HCT116 (cell line): ENCODE results near the gene MPHOSPH8. TPM values are rescaled to one million over a fixed set of nuclear protein-coding genes. Genes with fewer than 3 reads are reported as not detected.
A peak's percentile ranks its signal among the peaks of the same experiment; 100 is the strongest.

Experiments
- ATAC-seq: fragments of 200-7000 bp; cut with Tn5 transposase; 2 replicates; pipeline ENCODE4 v1.9.1; 2020; ENCODE audit warnings: mild to moderate bottlenecking, moderate library complexity
- BruUV-seq: library from RNA; stranded (reverse); fragments of 400-500 nt; replicated peaks from 2 replicates; lab custom pipeline; 2021; lab: Mats Ljungman, UMichigan
- CTCF ChIA-PET: fragments of 300-600 bp; sonication (Branson Sonifier 250); formaldehyde crosslinking; loops from one replicate; lab custom pipeline; 2021; ENCODE audit warnings: antibody characterized with exemption; lab: Charles Lee
- POLR2A ChIA-PET: fragments of 300-600, 350-600 bp; sonication (Branson Sonifier 250); formaldehyde crosslinking; loops from one replicate; lab custom pipeline; 2021; ENCODE audit warnings: antibody characterized with exemption; lab: Charles Lee
- RAD21 ChIA-PET, 2 experiments: fragments of 300-600 bp; sonication (Branson Sonifier 250); formaldehyde crosslinking; loops; one replicate each; lab custom pipeline; 2023; ENCODE audit warnings: low total read pairs in 2 of 2; ENCODE audit not compliant: uncharacterized antibody in 2 of 2, unreplicated experiment in 2 of 2, low non-redundant PET in 1 of 2; lab: Charles Lee
- DNase-seq: peaks from one replicate; pipeline ENCODE4 v3.0.0-alpha.2; 2010; ENCODE audit warnings: low read depth, low spot score
- H2AFZ ChIP-seq: fragments of 200-600 bp; shearing (Covaris generic), sonication (generic); 2 replicates; pipeline ENCODE4 v1.6.1; 2017; ENCODE audit warnings: low read depth, mixed run types, mixed read lengths, antibody characterized with exemption, low read length; ENCODE audit not compliant: poor library complexity, severe bottlenecking
- H3K27ac ChIP-seq: 2 replicates; pipeline ENCODE4 v1.5.1; 2012; ENCODE audit warnings: low read depth, low read length
- H3K27me3 ChIP-seq: fragments of 200-600 bp; sonication (generic); 2 replicates; pipeline ENCODE4 v1.6.1; 2016; ENCODE audit warnings: mixed run types, low read length, mixed read lengths; ENCODE audit not compliant: insufficient read depth
- H3K36me3 ChIP-seq, 2 experiments: fragments of 200-500 bp in 1 of 2; fragments of 200-600 bp in 1 of 2; sonication (Bioruptor generic) in 1 of 2; sonication (generic) in 1 of 2; 2 replicates each; pipeline versions ENCODE4 v1.5.1 to v1.6.1; 2014 to 2016; ENCODE audit warnings: low read length in 2 of 2, inconsistent platforms in 1 of 2, mixed read lengths in 1 of 2, mixed run types in 1 of 2; ENCODE audit not compliant: insufficient read depth in 2 of 2, control insufficient read depth in 1 of 2
- H3K4me1 ChIP-seq, 2 experiments: fragments of 200-600 bp in 1 of 2; sonication (generic) in 1 of 2; 2 replicates each; pipeline versions ENCODE4 v1.5.1 to v1.6.1; 2012 to 2017; ENCODE audit warnings: low read length in 2 of 2, inconsistent platforms in 1 of 2, mild to moderate bottlenecking in 1 of 2, mixed read lengths in 1 of 2, mixed run types in 1 of 2, moderate library complexity in 1 of 2; ENCODE audit not compliant: insufficient read depth in 2 of 2, control insufficient read depth in 1 of 2
- H3K4me2 ChIP-seq: fragments of 200-600 bp; sonication (generic); 2 replicates; pipeline ENCODE4 v1.6.1; 2017; ENCODE audit warnings: mixed run types, low read length, mixed read lengths
- H3K4me3 ChIP-seq, 2 experiments: fragments of 200-600 bp in 1 of 2; sonication (generic) in 1 of 2; replicated peaks in 1 of 2; 2 replicates each; pipeline ENCODE4 v1.5.1; 2011 to 2016; ENCODE audit warnings: low read length in 2 of 2, control low read depth in 1 of 2, low read depth in 1 of 2, mild to moderate bottlenecking in 1 of 2, mixed read lengths in 1 of 2, mixed run types in 1 of 2
- H3K79me2 ChIP-seq: fragments of 200-600 bp; sonication (generic); 2 replicates; pipeline ENCODE4 v1.6.1; 2017; ENCODE audit warnings: mild to moderate bottlenecking, mixed run types, low read length, moderate library complexity, mixed read lengths; ENCODE audit not compliant: insufficient read depth
- H3K9ac ChIP-seq: fragments of 200-600 bp; sonication (generic); 2 replicates; pipeline ENCODE4 v1.6.1; 2016; ENCODE audit warnings: low read length, mixed read lengths
- H3K9me2 ChIP-seq: fragments of 200-600 bp; sonication (generic), shearing (Covaris generic); 2 replicates; pipeline ENCODE4 v1.6.1; 2017; ENCODE audit warnings: mixed run types, mild to moderate bottlenecking, moderate library complexity; ENCODE audit not compliant: insufficient read depth
- H3K9me3 ChIP-seq, 2 experiments: fragments of 200-500 bp in 1 of 2; fragments of 200-600 bp in 1 of 2; sonication (Bioruptor generic) in 1 of 2; sonication (generic) in 1 of 2; 2 replicates each; pipeline ENCODE4 v1.6.1; 2014 to 2017; ENCODE audit warnings: low read length in 2 of 2, mixed read lengths in 2 of 2, inconsistent platforms in 1 of 2, low read depth in 1 of 2, mild to moderate bottlenecking in 1 of 2, mixed run types in 1 of 2, moderate library complexity in 1 of 2; ENCODE audit not compliant: control insufficient read depth in 1 of 2, insufficient read depth in 1 of 2
- H4K20me1 ChIP-seq: fragments of 200-600 bp; sonication (generic), shearing (Covaris generic); 2 replicates; pipeline ENCODE4 v1.6.1; 2017; ENCODE audit warnings: mixed run types, mild to moderate bottlenecking, moderate library complexity; ENCODE audit not compliant: insufficient read depth
- ELF1 ChIP-seq: IDR thresholded peaks from 2 replicates; pipeline ENCODE4 v1.6.1; 2012; ENCODE audit warnings: low read depth, borderline replicate concordance
- ZBTB33 ChIP-seq: IDR thresholded peaks from 2 replicates; pipeline ENCODE4 v1.6.1; 2011; ENCODE audit warnings: mild to moderate bottlenecking, low read length, moderate library complexity; ENCODE audit not compliant: insufficient replicate concordance; ENCODE audit errors: extremely low read depth
- ZNF274 ChIP-seq: fragments of 200-500 bp; sonication (Bioruptor generic); IDR thresholded peaks from 2 replicates; pipeline ENCODE4 v1.6.1; 2014; ENCODE audit warnings: mild to moderate bottlenecking, low read depth, low read length, inconsistent platforms
- intact Hi-C: fragments of 100-400 bp; cut with micrococcal nuclease; formaldehyde crosslinking; loops from 2 replicates; pipeline ENCODE4 v1.10.0; 2022
- total RNA-seq: library from RNA; stranded (reverse); gene quantifications from one replicate; pipeline ENCODE4 v1.2.1, GENCODE V29; 2021; ENCODE audit not compliant: unreplicated experiment
- TF ChIP-seq, protein P1 (sequence below), 3 experiments: fragments of 200-600 bp in 1 of 3; sonication (generic) in 1 of 3; IDR thresholded peaks in 2 of 3; conservative IDR thresholded peaks in 1 of 3; 2 replicates each; pipeline ENCODE4 v1.5.1; 2012 to 2017; ENCODE audit warnings: low read depth in 2 of 3, low read length in 2 of 3, antibody characterized with exemption in 1 of 3, borderline replicate concordance in 1 of 3, control low read depth in 1 of 3, mild to moderate bottlenecking in 1 of 3, mixed read lengths in 1 of 3, mixed run types in 1 of 3, moderate library complexity in 1 of 3; ENCODE audit not compliant: insufficient read depth in 1 of 3
- TF ChIP-seq, protein P2 (sequence below): IDR thresholded peaks from 2 replicates; pipeline ENCODE4 v1.6.1; 2012; ENCODE audit warnings: low read depth
- TF ChIP-seq, protein P3 (sequence below): IDR thresholded peaks from 2 replicates; pipeline ENCODE4 v1.6.1; 2012

The MPHOSPH8 gene
- total RNA-seq, 1 experiment from 2014 or later = 21.5 TPM

- TF ChIP-seq ELF1 = no peak
- no peak for TF ChIP-seq ZNF274
- TF ChIP-seq, protein P1, sequence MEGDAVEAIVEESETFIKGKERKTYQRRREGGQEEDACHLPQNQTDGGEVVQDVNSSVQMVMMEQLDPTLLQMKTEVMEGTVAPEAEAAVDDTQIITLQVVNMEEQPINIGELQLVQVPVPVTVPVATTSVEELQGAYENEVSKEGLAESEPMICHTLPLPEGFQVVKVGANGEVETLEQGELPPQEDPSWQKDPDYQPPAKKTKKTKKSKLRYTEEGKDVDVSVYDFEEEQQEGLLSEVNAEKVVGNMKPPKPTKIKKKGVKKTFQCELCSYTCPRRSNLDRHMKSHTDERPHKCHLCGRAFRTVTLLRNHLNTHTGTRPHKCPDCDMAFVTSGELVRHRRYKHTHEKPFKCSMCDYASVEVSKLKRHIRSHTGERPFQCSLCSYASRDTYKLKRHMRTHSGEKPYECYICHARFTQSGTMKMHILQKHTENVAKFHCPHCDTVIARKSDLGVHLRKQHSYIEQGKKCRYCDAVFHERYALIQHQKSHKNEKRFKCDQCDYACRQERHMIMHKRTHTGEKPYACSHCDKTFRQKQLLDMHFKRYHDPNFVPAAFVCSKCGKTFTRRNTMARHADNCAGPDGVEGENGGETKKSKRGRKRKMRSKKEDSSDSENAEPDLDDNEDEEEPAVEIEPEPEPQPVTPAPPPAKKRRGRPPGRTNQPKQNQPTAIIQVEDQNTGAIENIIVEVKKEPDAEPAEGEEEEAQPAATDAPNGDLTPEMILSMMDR (IDR thresholded peaks at IDR 0.05 in 2 of 3, conservative IDR thresholded peaks at IDR 0.05 in 1 of 3; ENCODE audit: borderline replicate concordance in 1 of 3, insufficient read depth in 1 of 3, low read depth in 2 of 3, low read length in 2 of 3) = no peak
- intact Hi-C loops = no loop called here
- H3K36me3 ChIP-seq = peaks cover 26 to 27% of the 10 kb centered on the region in 2 experiments
- H3K27me3 ChIP-seq = no peaks in the 10 kb centered on the region
- H2AFZ ChIP-seq = no peak overlapping the region
- no peaks in the 10 kb centered on the region for H3K4me1 ChIP-seq
- no peak overlapping the region for H3K27ac ChIP-seq
- no peak overlapping the region for H3K9ac ChIP-seq
- BruUV-seq = no TSS peak
- RAD21 ChIA-PET = no interaction called here
- H3K79me2 ChIP-seq = no peaks in the 10 kb centered on the region
- CTCF ChIA-PET = no interaction called here
- H4K20me1 ChIP-seq = no peaks in the 10 kb centered on the region
- H3K9me3 ChIP-seq = no peaks in the 10 kb centered on the region
- POLR2A ChIA-PET = no interaction called here
- DNase-seq (no peak), ATAC-seq (no peak)
- no peak overlapping the region for H3K4me3 ChIP-seq
- H3K9me2 ChIP-seq = no peaks in the 10 kb centered on the region
- H3K4me2 ChIP-seq = no peak overlapping the region
Observed at GRCh38 chr13:19664481-19665230, 31.2 kb downstream of the MPHOSPH8 start.

DNA sequence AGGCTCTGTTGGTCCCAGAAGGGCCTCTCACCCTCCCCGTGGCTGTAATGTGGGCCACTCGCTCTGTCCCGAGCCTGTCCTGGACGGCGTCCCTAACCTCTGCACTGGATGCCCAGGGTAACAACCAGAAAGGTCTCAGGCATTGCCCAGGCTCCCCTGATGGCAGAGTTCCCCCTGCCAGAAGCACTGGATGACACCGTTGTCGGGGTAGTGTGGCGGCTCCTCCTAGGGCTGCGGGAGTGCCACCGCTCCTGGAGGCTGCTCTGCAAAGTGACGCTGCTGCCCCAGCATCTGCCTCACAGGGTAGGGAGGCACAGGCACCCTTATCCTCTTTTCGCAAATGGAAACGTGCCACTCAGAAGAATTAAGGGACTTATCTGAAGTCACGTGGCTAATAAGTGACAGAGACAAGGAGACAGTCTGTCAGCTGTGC lies 32.0 kb downstream of the MPHOSPH8 start:
- no peaks in the 10 kb centered on the region for H3K4me1 ChIP-seq
- no peak overlapping the region for H3K4me3 ChIP-seq
- no peaks in the 10 kb centered on the region for H3K9me2 ChIP-seq
- no peak overlapping the region for H2AFZ ChIP-seq
- no peaks in the 10 kb centered on the region for H4K20me1 ChIP-seq
- 0 out of 2 replicates have a peak, but pooled peaks have one; percentile 21 for ATAC-seq
- no peak overlapping the region for H3K9ac ChIP-seq
- ChIA-PET RAD21 (no interaction called here), POLR2A (no interaction called here)
- H3K27ac ChIP-seq = no peak overlapping the region
- peaks cover 33 to 34% of the 10 kb centered on the region in 2 experiments for H3K36me3 ChIP-seq
- intact Hi-C loops = no loop called here
- TF ChIP-seq, protein P2, sequence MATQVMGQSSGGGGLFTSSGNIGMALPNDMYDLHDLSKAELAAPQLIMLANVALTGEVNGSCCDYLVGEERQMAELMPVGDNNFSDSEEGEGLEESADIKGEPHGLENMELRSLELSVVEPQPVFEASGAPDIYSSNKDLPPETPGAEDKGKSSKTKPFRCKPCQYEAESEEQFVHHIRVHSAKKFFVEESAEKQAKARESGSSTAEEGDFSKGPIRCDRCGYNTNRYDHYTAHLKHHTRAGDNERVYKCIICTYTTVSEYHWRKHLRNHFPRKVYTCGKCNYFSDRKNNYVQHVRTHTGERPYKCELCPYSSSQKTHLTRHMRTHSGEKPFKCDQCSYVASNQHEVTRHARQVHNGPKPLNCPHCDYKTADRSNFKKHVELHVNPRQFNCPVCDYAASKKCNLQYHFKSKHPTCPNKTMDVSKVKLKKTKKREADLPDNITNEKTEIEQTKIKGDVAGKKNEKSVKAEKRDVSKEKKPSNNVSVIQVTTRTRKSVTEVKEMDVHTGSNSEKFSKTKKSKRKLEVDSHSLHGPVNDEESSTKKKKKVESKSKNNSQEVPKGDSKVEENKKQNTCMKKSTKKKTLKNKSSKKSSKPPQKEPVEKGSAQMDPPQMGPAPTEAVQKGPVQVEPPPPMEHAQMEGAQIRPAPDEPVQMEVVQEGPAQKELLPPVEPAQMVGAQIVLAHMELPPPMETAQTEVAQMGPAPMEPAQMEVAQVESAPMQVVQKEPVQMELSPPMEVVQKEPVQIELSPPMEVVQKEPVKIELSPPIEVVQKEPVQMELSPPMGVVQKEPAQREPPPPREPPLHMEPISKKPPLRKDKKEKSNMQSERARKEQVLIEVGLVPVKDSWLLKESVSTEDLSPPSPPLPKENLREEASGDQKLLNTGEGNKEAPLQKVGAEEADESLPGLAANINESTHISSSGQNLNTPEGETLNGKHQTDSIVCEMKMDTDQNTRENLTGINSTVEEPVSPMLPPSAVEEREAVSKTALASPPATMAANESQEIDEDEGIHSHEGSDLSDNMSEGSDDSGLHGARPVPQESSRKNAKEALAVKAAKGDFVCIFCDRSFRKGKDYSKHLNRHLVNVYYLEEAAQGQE = no peak
- no peak for TF ChIP-seq ZBTB33
- TF ChIP-seq, protein P3, sequence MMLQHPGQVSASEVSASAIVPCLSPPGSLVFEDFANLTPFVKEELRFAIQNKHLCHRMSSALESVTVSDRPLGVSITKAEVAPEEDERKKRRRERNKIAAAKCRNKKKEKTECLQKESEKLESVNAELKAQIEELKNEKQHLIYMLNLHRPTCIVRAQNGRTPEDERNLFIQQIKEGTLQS = no peak
- TF ChIP-seq, all 23 proteins: peak for 0
- CTCF ChIA-PET = no interaction called here
- no peak for DNase-seq
- Histone ChIP-seq H3K27me3 (no peaks in the 10 kb centered on the region), H3K9me3 (no peaks in the 10 kb centered on the region), H3K79me2 (no peaks in the 10 kb centered on the region), H3K4me2 (no peak overlapping the region)
- BruUV-seq = no TSS peak
